AG04450 (cell line): ENCODE results near the gene MVD. TPM values are rescaled to one million over a fixed set of nuclear protein-coding genes. Genes with fewer than 3 reads are reported as not detected.

Experiments used
- CTCF ChIA-PET: fragments of 300-600, 350-600 bp; formaldehyde crosslinking; extraction: SDS; loops from one replicate; lab custom pipeline; 2022; ENCODE audit warnings: antibody characterized with exemption, inconsistent platforms; lab: Charles Lee
- POLR2A ChIA-PET: fragments of 350-600 bp; formaldehyde crosslinking; extraction: SDS; loops from one replicate; lab custom pipeline; 2021; ENCODE audit warnings: antibody characterized with exemption, inconsistent platforms; lab: Yijun Ruan, JAX
- DNase-seq: peaks from one replicate; pipeline ENCODE4 v3.0.0-alpha.2; 2011; ENCODE audit warnings: low read depth, low spot score
- H3K27ac ChIP-seq: one replicate; pipeline ENCODE4 v1.5.1; 2012; ENCODE audit warnings: low read depth, low read length, control low read depth
- H3K27me3 ChIP-seq: one replicate; pipeline ENCODE4 v1.6.0; 2012; ENCODE audit warnings: low read length; ENCODE audit not compliant: control insufficient read depth, insufficient read depth
- H3K4me3 ChIP-seq: 2 replicates; pipeline ENCODE4 v1.5.1; 2011; ENCODE audit warnings: mild to moderate bottlenecking, low read depth, low read length, control low read depth
- H3K9me3 ChIP-seq: 2 replicates; pipeline ENCODE4 v1.5.1; 2012; ENCODE audit warnings: low read length; ENCODE audit not compliant: control insufficient read depth, insufficient read depth
- polyA plus RNA-seq: library from polyadenylated mRNA; depleted of rRNA; stranded (reverse); fragments of >200 nt; gene quantifications from 2 replicates; pipeline ENCODE4 v1.2.3, GENCODE V29; 2011
- TF ChIP-seq, protein P1 (sequence below): IDR thresholded peaks from 2 replicates; pipeline ENCODE4 v1.5.1; 2011; ENCODE audit warnings: low read depth, low read length, control low read depth, inconsistent platforms

The MVD gene
- polyA plus RNA-seq, 1 experiment: 9.1 TPM

DNA sequence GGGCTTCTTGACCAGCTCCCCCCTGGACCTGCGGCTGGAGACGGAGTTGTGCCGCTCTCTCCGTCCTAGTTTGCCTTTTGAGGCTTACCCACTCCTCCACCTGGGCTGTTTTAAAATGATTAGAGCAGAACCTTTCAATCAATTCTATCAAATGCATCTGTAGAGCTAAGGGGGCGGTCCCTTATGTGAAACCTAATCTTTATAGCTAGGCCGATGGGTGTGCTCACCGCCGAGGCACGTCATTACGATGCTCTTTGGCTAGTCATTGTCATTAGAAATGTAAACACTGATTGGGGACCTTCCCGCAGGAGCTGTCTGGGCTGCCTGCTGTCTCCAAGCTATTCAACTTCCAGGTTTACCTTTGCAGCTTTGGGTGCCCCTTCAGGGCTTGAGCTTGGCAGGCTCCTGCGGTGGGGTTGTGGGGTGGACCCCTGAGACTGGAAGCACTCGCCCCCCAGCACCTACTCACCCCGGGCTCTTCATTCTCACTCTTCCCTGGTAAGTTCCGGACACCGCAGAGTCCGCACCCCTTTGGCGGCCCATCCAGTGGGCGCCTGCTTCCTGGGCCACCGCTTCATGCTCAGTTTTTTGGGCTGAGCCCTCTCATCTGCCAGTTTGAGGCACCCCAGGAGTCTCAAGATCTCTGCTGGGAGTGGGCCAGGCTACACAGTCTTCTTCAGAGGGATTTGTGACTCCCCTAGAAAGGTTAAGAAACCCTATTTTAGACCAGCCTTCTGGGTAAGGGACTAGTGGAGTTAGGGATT lies 45.4 kb downstream of the MVD start:
- CTCF ChIA-PET: no interaction called here
- no peak for DNase-seq
- Histone ChIP-seq H3K27me3 (no peaks in the 10 kb centered on the region), H3K4me3 (no peak overlapping the region), H3K9me3 (no peaks in the 10 kb centered on the region), H3K27ac (peak overlapping the region; percentile 2)
- TF ChIP-seq, protein P1, sequence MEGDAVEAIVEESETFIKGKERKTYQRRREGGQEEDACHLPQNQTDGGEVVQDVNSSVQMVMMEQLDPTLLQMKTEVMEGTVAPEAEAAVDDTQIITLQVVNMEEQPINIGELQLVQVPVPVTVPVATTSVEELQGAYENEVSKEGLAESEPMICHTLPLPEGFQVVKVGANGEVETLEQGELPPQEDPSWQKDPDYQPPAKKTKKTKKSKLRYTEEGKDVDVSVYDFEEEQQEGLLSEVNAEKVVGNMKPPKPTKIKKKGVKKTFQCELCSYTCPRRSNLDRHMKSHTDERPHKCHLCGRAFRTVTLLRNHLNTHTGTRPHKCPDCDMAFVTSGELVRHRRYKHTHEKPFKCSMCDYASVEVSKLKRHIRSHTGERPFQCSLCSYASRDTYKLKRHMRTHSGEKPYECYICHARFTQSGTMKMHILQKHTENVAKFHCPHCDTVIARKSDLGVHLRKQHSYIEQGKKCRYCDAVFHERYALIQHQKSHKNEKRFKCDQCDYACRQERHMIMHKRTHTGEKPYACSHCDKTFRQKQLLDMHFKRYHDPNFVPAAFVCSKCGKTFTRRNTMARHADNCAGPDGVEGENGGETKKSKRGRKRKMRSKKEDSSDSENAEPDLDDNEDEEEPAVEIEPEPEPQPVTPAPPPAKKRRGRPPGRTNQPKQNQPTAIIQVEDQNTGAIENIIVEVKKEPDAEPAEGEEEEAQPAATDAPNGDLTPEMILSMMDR: no peak
- POLR2A ChIA-PET: interaction anchor here (0.5 kb wide), 1 partner anchor 1256 kb away, joined by 3 read pairs; the partner anchor contains the start of gene TCF25

DNA sequence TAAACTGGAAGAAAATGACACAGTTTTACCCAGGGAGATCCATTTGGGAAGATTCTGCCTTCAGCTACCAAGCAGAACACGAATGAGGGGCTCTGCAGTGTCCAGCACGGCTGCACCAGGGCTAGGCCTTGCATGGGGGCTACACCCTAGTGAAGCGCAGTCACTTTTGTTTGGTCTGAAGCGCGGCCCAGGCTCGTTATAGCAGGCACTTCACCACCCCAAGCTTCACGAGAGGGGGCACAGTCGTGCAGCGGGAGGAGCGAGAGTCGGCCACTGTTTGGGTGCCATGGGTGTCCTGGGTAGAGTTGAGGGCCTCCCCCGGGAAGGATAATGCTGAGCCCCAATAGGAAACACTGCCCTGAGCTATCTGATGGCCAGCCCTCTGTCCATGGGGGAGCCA lies 46.2 kb downstream of the MVD start:
- POLR2A ChIA-PET: no interaction called here
- CTCF ChIA-PET: no interaction called here
- Histone ChIP-seq H3K27ac (no peak overlapping the region), H3K9me3 (no peaks in the 10 kb centered on the region), H3K27me3 (no peaks in the 10 kb centered on the region), H3K4me3 (no peak overlapping the region)
- no peak for DNase-seq
- TF ChIP-seq, protein P1: no peak

DNA sequence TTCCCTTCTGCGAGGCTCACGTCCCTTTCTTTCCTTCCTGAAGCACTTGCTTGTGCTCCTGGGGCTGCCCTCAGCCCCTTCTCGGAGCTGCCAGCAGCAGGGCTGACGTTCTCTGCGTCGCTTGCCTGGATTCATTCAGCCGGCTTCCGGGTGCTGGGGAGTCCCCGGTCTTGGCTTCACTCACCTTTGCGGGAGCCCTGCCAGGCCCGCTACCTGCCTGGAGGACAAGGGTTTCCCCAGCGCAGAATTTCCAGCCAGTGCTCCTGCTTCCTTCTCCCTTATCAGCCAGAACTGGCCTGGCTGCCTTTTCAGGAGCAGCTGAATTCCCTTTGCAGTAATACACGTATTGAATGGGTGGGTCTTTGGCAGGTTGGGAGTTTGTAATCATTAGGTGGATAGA lies 46.6 kb downstream of the MVD start:
- Histone ChIP-seq H3K27me3 (no peaks in the 10 kb centered on the region), H3K4me3 (no peak overlapping the region), H3K9me3 (no peaks in the 10 kb centered on the region), H3K27ac (no peak overlapping the region)
- TF ChIP-seq, protein P1: no peak
- POLR2A ChIA-PET: no interaction called here
- CTCF ChIA-PET: no interaction called here
- DNase-seq: no peak

DNA sequence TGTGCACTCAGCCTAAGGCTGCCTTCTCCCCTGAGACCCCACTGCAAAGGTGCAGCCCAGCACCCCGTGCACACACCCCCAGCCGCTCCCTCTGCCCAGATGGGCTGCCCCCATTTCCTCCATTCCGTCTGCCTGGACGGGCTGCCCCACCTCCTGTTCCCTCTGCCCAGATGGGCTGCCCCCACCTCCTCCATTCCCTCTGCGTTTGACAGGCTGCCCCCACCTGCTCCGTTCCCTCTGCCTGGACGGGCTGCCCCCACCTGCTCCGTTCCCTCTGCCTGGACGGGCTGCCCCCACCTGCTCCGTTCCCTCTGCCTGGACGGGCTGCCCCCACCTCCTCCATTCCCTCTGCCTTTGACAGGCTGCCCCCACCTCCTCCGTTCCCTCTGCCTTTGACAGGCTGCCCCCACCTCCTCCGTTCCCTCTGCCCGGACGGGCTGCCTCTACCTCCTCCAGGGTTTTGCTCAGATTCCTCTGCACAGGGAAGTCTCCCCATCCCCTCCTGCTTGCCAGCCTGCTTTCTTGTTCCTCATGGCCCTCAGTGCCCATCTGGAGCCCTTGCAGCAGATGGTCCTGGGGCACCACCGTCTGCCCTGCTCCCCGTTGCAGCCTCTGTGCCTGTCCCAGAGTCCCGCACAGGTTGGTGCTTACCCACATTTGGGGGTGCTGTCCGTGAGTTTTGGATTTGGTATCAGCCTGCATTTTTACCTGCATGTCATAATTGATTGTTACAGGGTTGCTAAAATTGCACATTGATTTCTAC lies 47.9 kb downstream of the MVD start:
- ChIA-PET POLR2A (no interaction called here), CTCF (no interaction called here)
- Histone ChIP-seq H3K9me3 (no peaks in the 10 kb centered on the region), H3K27me3 (no peaks in the 10 kb centered on the region), H3K27ac (no peak overlapping the region), H3K4me3 (no peak overlapping the region)
- DNase-seq: no peak
- TF ChIP-seq, protein P1: no peak
